Liver (tissue), 9 donors: ENCODE results near the gene CREG2. TPM values are rescaled to one million over a fixed set of nuclear protein-coding genes. Genes with fewer than 3 reads are reported as not detected.

Experiments
- DNase-seq: peaks from one replicate; pipeline ENCODE4 v3.0.0-alpha.2; 2017; ENCODE audit warnings: low spot score
- H3K27ac ChIP-seq, 2 donors: one replicate each; pipeline ENCODE4 v1.7.0; 2013; ENCODE audit warnings: inconsistent platforms in 2 of 2, low read length in 2 of 2, control low read depth in 1 of 2, low read depth in 1 of 2, mild to moderate bottlenecking in 1 of 2
- H3K27me3 ChIP-seq, 4 donors: one replicate each; pipeline versions ENCODE4 v1.6.1 to v1.7.0; 2013; ENCODE audit warnings: low read length in 3 of 4, inconsistent platforms in 1 of 4, mild to moderate bottlenecking in 1 of 4, moderate library complexity in 1 of 4; ENCODE audit not compliant: control insufficient read depth in 4 of 4, insufficient read depth in 4 of 4
- H3K36me3 ChIP-seq, 4 donors: one replicate each; pipeline versions ENCODE4 v1.6.1 to v1.7.0; 2013; ENCODE audit warnings: low read length in 3 of 4, mild to moderate bottlenecking in 3 of 4, low read depth in 1 of 4, moderate library complexity in 1 of 4; ENCODE audit not compliant: control insufficient read depth in 4 of 4, insufficient read depth in 3 of 4
- H3K4me1 ChIP-seq, 4 donors: one replicate each; pipeline versions ENCODE4 v1.6.1 to v1.7.0; 2013; ENCODE audit warnings: low read length in 3 of 4, mild to moderate bottlenecking in 3 of 4, moderate library complexity in 1 of 4; ENCODE audit not compliant: control insufficient read depth in 4 of 4, insufficient read depth in 4 of 4
- H3K4me3 ChIP-seq, 3 donors: one replicate each; pipeline versions ENCODE4 v1.6.1 to v1.7.0; 2013; ENCODE audit warnings: low read length in 3 of 3, control low read depth in 1 of 3, low read depth in 1 of 3, mild to moderate bottlenecking in 1 of 3
- H3K9ac ChIP-seq, 2 donors: one replicate each; pipeline ENCODE4 v1.7.0; 2013; ENCODE audit warnings: low read length in 2 of 2, mild to moderate bottlenecking in 2 of 2, moderate library complexity in 2 of 2, control low read depth in 1 of 2, low read depth in 1 of 2
- H3K9me3 ChIP-seq, 4 donors: one replicate each; pipeline versions ENCODE4 v1.6.1 to v1.7.0; 2013; ENCODE audit warnings: low read length in 3 of 4; ENCODE audit not compliant: control insufficient read depth in 4 of 4
- ATF3 ChIP-seq: IDR thresholded peaks from 2 replicates; pipeline ENCODE4 v1.6.1; 2016; ENCODE audit warnings: antibody characterized with exemption
- CTCF ChIP-seq: fragments of 150-350 bp; IDR thresholded peaks from 2 replicates; pipeline ENCODE4 v1.5.1; 2017; ENCODE audit warnings: improper control_type of control experiment, low read depth, low read length; ENCODE audit not compliant: missing input control
- EGR1 ChIP-seq, 2 donors: IDR thresholded peaks; 2 replicates each; pipeline ENCODE4 v1.6.1; 2016 to 2018; ENCODE audit warnings: antibody characterized with exemption in 2 of 2, low read depth in 2 of 2
- FOXA1 ChIP-seq: IDR thresholded peaks from 2 replicates; pipeline ENCODE4 v1.6.1; 2016; ENCODE audit warnings: antibody characterized with exemption
- FOXA2 ChIP-seq: IDR thresholded peaks from 2 replicates; pipeline ENCODE4 v1.6.1; 2016; ENCODE audit warnings: antibody characterized with exemption
- GABPA ChIP-seq, 2 donors: IDR thresholded peaks in 1 of 2; conservative IDR thresholded peaks in 1 of 2; 2 replicates each; pipeline ENCODE4 v1.6.1; 2016; ENCODE audit warnings: antibody characterized with exemption in 2 of 2, mild to moderate bottlenecking in 1 of 2, moderate library complexity in 1 of 2
- HNF4A ChIP-seq, 2 donors: conservative IDR thresholded peaks; 2 replicates each; pipeline ENCODE4 v1.6.1; 2016; ENCODE audit warnings: antibody characterized with exemption in 2 of 2, mild to moderate bottlenecking in 2 of 2
- HNF4G ChIP-seq: IDR thresholded peaks from 2 replicates; pipeline ENCODE4 v1.6.1; 2016; ENCODE audit warnings: antibody characterized with exemption
- JUND ChIP-seq, 2 donors: IDR thresholded peaks; 2 replicates each; pipeline ENCODE4 v1.6.1; 2016; ENCODE audit warnings: antibody characterized with exemption in 2 of 2
- MAX ChIP-seq: IDR thresholded peaks from 2 replicates; pipeline ENCODE4 v1.6.1; 2016; ENCODE audit warnings: antibody characterized with exemption
- NR2F2 ChIP-seq: IDR thresholded peaks from 2 replicates; pipeline ENCODE4 v1.6.1; 2016; ENCODE audit warnings: antibody characterized with exemption
- RAD21 ChIP-seq, 2 donors: IDR thresholded peaks; 2 replicates each; pipeline ENCODE4 v1.6.1; 2016; ENCODE audit warnings: antibody characterized with exemption in 2 of 2, mild to moderate bottlenecking in 2 of 2
- REST ChIP-seq: IDR thresholded peaks from 2 replicates; pipeline ENCODE4 v1.6.1; 2016; ENCODE audit warnings: antibody characterized with exemption, mild to moderate bottlenecking
- RXRA ChIP-seq, 2 donors: IDR thresholded peaks; 2 replicates each; pipeline ENCODE4 v1.6.1; 2017 to 2018; ENCODE audit warnings: antibody characterized with exemption in 2 of 2, mild to moderate bottlenecking in 1 of 2
- SP1 ChIP-seq: IDR thresholded peaks from 2 replicates; pipeline ENCODE4 v1.6.1; 2018; ENCODE audit warnings: antibody characterized with exemption, mild to moderate bottlenecking
- TAF1 ChIP-seq: conservative IDR thresholded peaks from 2 replicates; pipeline ENCODE4 v1.6.1; 2016; ENCODE audit warnings: antibody characterized with exemption, mild to moderate bottlenecking
- YY1 ChIP-seq: IDR thresholded peaks from 2 replicates; pipeline ENCODE4 v1.6.1; 2016; ENCODE audit warnings: antibody characterized with exemption, mild to moderate bottlenecking
- ZBTB33 ChIP-seq: IDR thresholded peaks from 2 replicates; pipeline ENCODE4 v1.6.1; 2016; ENCODE audit warnings: antibody characterized with exemption
- WGBS: extraction: QIAGEN DNeasy Blood & Tissue Kit; methylation state at CpG from one replicate; pipeline ENCODE4 v1.1.7; 2013; 5-methylcytosine and 5-hydroxymethylcytosine counted together
- polyA plus RNA-seq, 2 donors: library from polyadenylated mRNA; stranded (reverse) in 1 of 2; unstranded in 1 of 2; fragments of 200-250 nt in 1 of 2; fragments of >200 nt in 1 of 2; fragmentation: Nextera tagmentation in 1 of 2; extraction: Ambion mirVana in 1 of 2; gene quantifications; one replicate each; pipeline versions ENCODE4 v1.2.1 to v1.2.3, GENCODE V29; 2013 to 2015
- total RNA-seq, 2 donors: library from RNA; depleted of rRNA; stranded (reverse); fragments of >200 nt; gene quantifications; one replicate each; pipeline ENCODE4 v1.2.3, GENCODE V29; 2014
- donor health status: healthy.
- donor health status: healthy.
- donor health status: healthy.
- donor health status: healthy.
- donor health status: healthy.

Gene CREG2
- total and polyA plus RNA-seq, 4 donors: 0.05 TPM; not detected in 3

- no peak overlapping the region for H3K27ac ChIP-seq
- H3K27me3 ChIP-seq: no peaks in the 10 kb centered on the region
- TF ChIP-seq EGR1 (IDR thresholded peaks at IDR 0.05; ENCODE audit: low read depth in 2 of 2) (no peak), REST (no peak), RXRA (IDR thresholded peaks at IDR 0.05) (no peak), TAF1 (no peak), SP1 (no peak), HNF4G (no peak), RAD21 (IDR thresholded peaks at IDR 0.05) (no peak), MAX (no peak), ATF3 (no peak), CTCF (no peak), FOXA1 (no peak), NR2F2 (no peak), GABPA (IDR thresholded peaks at IDR 0.05 in 1 of 2, conservative IDR thresholded peaks at IDR 0.05 in 1 of 2) (no peak), HNF4A (conservative IDR thresholded peaks at IDR 0.05) (no peak), JUND (IDR thresholded peaks at IDR 0.05) (no peak), ZBTB33 (no peak), FOXA2 (no peak), YY1 (no peak)
- H3K9ac ChIP-seq: no peak overlapping the region
- DNase-seq: no peak
- no peaks in the 10 kb centered on the region for H3K4me1 ChIP-seq
- 85% methylated on average over 8 of the region's 8 CpGs for WGBS
- no peaks in the 10 kb centered on the region for H3K36me3 ChIP-seq
- H3K4me3 ChIP-seq: no peak overlapping the region
- H3K9me3 ChIP-seq: no peaks in the 10 kb centered on the region
Observed at GRCh38 chr2:101401326-101401665, 14.0 kb upstream of the CREG2 start.
